ENCODE results near the gene CACNB2.
A peak's percentile ranks its signal among the peaks of the same experiment; 100 is the strongest.
"Not testable (repeated sequence)": the region's sequence is repeated elsewhere in the genome, so short reads cannot be mapped to it uniquely, and the experiment has no call there.

The CACNB2 gene

GRCh38 chr10:18409599-18410397 lies 269.6 kb downstream of the CACNB2 start:
- DNase-seq, result no peak

GRCh38 chr10:18414061-18414460 lies 273.8 kb downstream of the CACNB2 start:
- DNase-seq, result no peak

- no peak for DNase-seq
Observed at GRCh38 chr10:18417950-18418527, 277.8 kb downstream of the CACNB2 start.

- DNase-seq, result no peak
Observed at GRCh38 chr10:18418541-18419215, 278.5 kb downstream of the CACNB2 start.

- no peak for DNase-seq
Observed at GRCh38 chr10:18419945-18420344, 279.7 kb downstream of the CACNB2 start.

- DNase-seq, result no peak
Observed at GRCh38 chr10:18421726-18422293, 281.6 kb downstream of the CACNB2 start.

GRCh38 chr10:18423058-18423637 lies 282.9 kb downstream of the CACNB2 start:
- no peak for DNase-seq

- DNase-seq, result no peak
Observed at GRCh38 chr10:18424200-18424599, 284.0 kb downstream of the CACNB2 start.

GRCh38 chr10:18429335-18429734 lies 289.1 kb downstream of the CACNB2 start:
- DNase-seq, result no peak

GRCh38 chr10:18436902-18437301 lies 296.7 kb downstream of the CACNB2 start:
- peak; percentile 28 to 51 for DNase-seq

GRCh38 chr10:18437486-18437885 lies 297.3 kb downstream of the CACNB2 start:
- peak; percentile 4 to 13 for DNase-seq

- no peak for DNase-seq
Observed at GRCh38 chr10:18438361-18439126, 298.3 kb downstream of the CACNB2 start.

GRCh38 chr10:18439601-18440000 lies 299.4 kb downstream of the CACNB2 start:
- DNase-seq, result no peak

GRCh38 chr10:18445635-18446034 lies 305.4 kb downstream of the CACNB2 start:
- DNase-seq, result not testable (repeated sequence)

- no peak for DNase-seq
Observed at GRCh38 chr10:18446205-18446604, 306.0 kb downstream of the CACNB2 start.

GRCh38 chr10:18449611-18450026 lies 309.4 kb downstream of the CACNB2 start:
- no peak for DNase-seq

- no peak for DNase-seq
Observed at GRCh38 chr10:18450298-18450697, 310.1 kb downstream of the CACNB2 start.

GRCh38 chr10:18455086-18455884 lies 315.1 kb downstream of the CACNB2 start:
- no peak for DNase-seq

- DNase-seq, result no peak
Observed at GRCh38 chr10:18456984-18457383, 316.8 kb downstream of the CACNB2 start.

- no peak for DNase-seq
Observed at GRCh38 chr10:18460032-18460431, 319.8 kb downstream of the CACNB2 start.

GRCh38 chr10:18463673-18464211 lies 323.5 kb downstream of the CACNB2 start:
- no peak for DNase-seq
